ENCODE data around the gene YBX1. TPM values are rescaled to one million over a fixed set of nuclear protein-coding genes. Genes with fewer than 3 reads are reported as not detected.
"Not testable (repeated sequence)": the region's sequence is repeated elsewhere in the genome, so short reads cannot be mapped to it uniquely, and the experiment has no call there.

YBX1 gene
- polyA plus RNA-seq, 4 donors: 663 to 691 (median 683) TPM

DNA sequence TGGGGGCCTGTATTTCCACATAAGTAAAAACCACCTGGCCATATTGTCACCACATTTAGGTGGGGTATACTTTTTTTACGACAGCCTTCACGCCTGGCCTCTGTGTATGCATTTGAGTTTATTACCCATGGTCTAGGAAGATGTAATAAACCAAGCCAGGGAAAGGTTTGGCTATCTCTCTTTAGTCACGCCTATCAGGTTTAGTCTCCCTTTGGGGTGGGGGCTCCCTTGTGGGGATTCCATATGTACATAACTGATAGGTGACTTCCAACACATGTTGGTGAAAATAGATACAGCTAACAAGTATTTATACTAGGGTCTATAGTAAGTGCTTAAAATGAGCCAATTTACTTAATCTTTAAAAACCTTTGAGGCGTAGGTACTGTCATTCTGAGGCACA is 4.2 kb downstream of the YBX1 start:
- DNase-seq (ENCODE audit: low read depth in 4 of 4, low spot score in 3 of 4): no peak

DNA sequence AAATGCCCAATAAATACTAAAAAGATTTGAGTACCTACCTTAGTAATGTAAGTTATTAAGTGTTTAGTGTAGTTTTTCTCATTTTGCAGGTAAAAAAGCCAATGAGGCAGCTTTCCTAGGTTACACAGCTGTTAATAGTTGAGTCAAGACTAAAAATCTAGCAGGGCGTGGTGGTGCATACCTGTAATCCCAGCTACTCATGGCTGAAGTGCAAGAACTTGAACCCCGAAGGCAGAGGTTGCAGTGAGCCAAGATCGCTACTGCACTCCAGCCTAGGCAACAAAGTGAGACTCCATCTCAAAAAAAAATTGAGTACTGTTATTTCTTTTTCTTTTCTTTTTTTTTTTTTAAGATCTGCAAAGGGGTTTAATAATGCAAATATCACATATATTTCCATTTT is 7.7 kb downstream of the YBX1 start:
- DNase-seq (ENCODE audit: low read depth in 4 of 4, low spot score in 3 of 4): no peak

DNA sequence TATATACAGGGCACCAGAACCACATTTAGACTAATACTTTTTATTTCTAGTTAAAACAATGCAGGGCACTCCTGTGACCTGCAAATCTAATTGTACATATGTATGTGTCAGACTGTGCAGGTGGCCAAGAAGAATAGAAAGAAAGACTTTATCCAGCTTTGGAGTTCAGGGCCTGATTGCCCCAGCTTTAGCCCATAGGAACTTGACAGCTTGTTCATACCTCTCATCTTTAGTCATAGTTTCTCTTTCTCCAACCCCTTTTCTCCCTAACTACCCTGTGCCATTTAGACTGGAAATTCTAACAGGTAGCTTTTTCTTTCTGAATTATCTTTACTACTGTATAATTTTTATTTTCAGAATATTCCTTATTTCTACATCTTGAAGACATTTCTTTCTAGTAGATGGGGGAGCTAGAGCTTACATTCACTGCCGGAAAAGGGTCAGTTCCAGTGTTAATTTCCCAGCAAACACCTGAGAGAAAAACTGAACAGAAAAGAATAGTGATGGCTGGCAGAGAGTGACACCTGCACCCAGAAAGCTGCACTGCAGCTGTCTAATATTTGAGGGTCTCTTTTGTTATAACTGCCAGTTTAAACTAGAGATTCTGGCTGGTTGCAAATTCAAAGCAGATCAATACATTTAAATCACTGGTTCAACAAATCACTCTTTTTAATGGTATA is 8.4 kb downstream of the YBX1 start:
- no peak for DNase-seq (ENCODE audit: low read depth in 4 of 4, low spot score in 3 of 4)

DNA sequence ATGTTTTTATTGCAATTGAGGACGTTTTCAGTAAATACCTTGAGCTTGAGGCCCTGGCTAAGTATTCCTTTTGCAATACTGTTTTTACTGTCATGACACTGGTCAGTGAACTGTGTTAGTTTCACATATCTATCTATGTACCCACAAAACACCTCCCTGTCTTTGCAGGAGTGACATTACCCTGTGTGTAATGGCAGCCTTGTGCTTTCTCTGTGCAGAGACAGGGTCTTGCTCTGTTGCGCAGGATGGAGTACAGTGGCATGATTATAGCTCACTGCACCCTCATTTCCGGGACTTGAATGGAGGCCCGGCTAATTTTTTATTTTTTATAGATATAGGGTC is 8.9 kb downstream of the YBX1 start:
- no peak for DNase-seq (ENCODE audit: low read depth in 4 of 4, low spot score in 3 of 4)

DNA sequence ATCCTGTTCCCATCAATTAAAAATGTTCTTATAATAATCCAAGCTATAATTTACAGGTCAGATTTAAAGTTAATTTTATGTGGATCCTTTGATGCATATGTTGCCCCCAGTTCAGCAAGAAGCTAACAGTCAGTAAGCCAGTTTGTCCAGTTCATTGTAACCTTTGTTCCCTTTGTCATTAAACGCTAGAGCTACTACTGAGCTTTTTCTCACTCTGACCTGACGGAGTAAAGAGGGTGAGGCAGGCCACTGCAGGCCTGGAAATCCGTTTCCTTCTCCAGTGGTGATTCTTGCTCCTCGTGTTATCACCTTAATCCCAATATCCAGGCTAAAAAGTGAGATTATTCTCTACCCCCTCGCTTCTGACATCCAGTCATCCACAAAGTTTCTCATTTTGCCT is 10.2 kb downstream of the YBX1 start:
- no peak for DNase-seq (ENCODE audit: low read depth in 4 of 4, low spot score in 3 of 4)

DNA sequence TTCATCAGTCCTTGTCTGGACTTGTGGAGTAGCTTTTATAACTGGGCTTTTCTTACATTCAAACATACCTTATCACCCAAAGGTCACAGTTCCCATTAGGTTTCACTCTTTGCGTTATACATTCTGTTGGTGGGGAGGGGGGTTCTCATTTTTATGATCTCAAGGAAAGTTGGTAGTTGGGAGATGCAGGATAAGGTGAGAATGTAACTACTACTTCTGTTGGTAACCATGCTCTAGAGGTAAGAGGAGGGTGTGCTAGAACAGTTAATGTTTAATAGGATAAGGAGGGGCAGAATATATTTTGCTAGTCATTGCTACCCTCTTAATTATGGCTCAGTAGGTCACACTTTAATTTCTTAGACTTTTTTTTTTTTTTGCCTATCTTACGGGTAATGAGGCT is 10.7 kb downstream of the YBX1 start:
- no peak for DNase-seq (ENCODE audit: low read depth in 4 of 4, low spot score in 3 of 4)

DNA sequence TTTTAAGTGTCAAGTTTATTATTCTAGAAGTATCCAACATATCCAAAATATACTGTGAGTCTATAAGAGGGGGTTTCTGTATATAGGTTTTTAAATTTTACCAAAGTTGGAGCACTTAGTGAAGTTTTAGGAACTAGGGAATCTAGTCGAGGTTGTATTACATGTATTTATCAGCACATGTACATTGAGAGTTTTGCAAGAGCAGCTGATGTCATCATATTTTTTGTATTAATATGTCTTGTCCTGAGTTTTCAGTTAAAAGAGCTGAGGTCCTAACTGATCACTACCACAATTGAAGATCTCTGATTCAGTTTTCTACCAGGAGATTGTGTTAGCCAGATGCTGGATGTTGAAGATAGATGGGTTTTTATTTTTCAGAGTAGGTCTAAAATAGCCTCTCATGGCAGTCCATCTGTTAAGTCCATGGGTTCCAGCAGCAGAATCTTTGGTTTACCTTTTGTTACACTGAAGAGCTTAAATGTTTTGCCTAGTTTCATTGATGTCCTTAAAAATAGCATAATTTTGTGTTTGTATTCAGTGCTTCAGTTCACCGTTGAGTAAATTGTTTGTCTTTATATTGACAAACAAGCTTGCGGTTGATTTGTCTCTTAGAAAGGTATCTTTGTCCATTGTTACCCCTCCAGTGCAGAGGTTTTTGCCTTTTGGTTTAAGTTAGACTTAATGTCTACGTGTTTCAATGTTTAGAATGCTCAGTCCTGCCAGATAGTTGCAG is 16.0 kb downstream of the YBX1 start:
- no peak for DNase-seq (ENCODE audit: low read depth in 4 of 4, low spot score in 3 of 4)

DNA sequence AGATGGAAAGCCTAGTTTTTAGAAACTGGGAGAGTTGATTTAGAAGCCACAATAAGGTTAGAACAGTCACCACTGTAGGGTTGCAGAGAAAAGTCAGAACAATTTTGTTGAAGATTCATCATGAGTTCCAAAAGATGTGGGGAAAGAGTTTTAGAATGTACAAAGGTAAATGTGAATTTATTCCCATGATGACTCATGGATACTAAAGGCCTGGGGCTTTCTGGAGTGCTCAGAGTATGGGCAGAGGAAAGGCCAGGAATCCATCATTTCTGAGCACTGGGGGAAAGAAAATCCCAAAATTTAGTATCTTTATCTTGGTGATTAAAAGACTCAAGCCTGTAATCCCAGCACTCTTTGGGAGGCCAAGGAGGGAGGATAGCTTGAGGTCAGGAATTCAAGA is 17.8 kb downstream of the YBX1 start:
- DNase-seq (ENCODE audit: low read depth in 4 of 4, low spot score in 3 of 4): no peak

DNA sequence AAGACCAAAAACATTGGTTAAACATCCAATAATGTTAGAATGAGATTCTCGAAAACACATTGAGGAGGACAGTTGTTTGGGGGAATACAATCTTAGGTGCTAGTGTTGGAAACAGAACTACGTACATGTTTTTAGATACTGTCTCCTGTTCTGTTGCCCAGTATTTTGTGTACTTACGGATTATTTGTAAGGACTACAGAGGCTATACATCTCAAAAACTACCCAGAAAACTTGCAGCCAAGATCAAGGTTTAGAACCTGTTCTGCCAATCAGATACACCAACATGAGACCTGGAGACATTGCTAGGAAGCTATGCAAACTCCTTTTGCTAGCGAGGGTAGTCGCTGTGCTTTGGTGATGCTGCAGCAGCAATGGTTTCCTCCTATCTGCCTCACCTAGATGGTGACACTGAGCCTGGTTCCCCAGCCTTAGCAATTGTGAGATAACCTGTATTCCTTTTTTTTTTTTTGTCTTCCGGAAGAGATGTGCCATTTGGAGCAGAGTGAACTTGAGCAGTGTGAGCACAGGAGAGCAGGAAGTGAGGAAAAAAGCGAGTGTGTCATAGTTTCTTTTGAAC is 21.8 kb downstream of the YBX1 start:
- no peak for DNase-seq (ENCODE audit: low read depth in 4 of 4, low spot score in 3 of 4)

DNA sequence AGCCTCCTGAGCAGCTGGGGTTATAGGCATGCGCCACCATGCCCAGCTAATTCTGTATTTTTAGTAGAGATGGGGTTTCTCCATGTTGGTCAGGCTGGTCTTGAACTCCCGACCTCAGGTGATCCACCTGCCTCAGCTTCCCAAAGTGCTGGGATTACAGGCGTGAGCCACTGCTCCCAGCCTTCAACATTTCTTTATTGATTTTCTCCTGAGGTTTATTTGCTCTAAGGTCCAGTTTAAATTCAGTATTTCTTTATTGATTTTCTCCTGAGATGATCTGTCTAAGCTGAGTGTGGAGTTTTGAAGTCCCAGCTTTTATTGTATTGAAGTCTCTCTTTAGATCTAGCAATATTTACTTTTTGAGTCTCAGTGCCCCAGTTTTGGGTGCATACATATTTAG is 30.6 kb downstream of the YBX1 start:
- DNase-seq (ENCODE audit: low read depth in 4 of 4, low spot score in 3 of 4): not testable (repeated sequence)

DNA sequence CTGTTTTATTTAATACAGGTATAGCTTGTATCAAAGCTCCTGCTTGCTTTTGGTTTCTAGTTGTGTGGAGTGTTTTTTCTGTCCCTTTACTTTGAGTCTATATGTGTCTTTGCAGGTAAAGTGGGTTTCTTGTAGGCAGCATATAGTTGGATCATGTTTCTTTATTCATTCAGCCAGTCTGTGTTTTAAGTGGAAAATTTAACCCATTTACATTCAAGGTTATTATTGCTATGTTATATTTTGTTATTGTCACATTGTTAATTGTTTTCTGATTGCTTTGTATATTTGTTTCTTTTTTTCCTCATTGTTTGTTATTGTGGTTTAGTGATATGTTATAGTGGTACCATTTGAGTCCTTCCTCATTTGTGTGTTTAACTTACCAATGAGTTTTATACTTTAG is 31.1 kb downstream of the YBX1 start:
- DNase-seq (ENCODE audit: low read depth in 4 of 4, low spot score in 3 of 4): no peak

DNA sequence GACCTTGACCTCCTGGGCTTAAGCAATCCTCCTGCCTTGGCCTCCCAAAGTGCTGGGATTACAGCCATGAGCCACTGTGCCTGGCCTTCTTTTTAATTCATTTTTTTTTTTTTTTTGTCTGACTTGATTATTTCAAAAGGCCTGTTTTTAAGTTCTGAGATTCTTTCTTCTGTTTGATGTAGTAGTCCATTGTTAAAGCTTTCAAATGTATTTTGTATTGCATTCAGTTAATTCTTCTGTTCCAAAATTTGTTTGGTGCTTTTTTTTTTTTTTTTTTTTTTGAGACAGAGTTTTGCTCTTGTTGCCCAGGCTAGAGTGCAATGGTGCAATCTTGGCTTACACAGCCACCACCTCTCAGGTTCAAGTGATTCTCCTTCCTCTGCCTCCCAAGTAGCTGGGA is 32.2 kb downstream of the YBX1 start:
- DNase-seq (ENCODE audit: low read depth in 4 of 4, low spot score in 3 of 4): not testable (repeated sequence)

DNA sequence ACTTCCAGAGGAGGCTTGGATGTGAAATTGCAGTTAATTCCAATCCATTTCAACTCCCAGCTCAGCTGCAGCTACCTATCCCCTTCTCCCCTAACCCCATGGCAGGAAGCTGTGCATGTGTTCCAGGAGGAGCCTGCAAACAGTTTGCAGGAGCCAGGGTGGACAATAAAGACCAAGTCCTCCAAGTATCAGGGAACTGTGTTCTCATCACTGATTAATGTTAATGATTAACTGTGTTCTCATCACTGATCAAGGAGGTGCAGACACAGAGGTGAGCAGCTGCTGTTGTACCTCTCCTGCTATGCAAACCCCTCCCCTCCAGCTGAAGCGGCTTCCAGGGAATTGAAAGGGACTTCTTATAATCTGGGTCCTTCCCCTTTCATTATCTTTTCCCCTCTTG is 38.6 kb downstream of the YBX1 start:
- DNase-seq (ENCODE audit: low read depth in 4 of 4, low spot score in 3 of 4): no peak

DNA sequence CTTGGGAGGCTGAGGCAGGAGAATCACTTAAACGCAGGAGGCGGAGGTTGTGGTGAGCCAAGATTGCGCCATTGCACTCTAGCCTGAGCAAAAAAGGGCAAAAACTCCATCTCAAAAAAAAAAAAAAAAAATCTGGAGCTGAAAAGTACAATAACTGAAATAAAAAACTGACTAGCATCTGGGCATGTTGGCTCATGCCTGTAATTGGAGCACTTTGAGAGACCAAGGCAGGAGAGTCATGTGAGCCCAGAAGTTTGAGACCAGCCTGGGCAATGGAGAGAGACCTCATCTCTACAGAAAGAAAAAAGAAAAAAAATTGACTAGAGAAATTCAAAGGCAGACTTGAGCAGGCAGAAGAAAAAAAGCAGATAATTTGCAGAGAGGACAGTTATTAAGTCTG is 39.7 kb downstream of the YBX1 start:
- no peak for DNase-seq (ENCODE audit: low read depth in 4 of 4, low spot score in 3 of 4)

DNA sequence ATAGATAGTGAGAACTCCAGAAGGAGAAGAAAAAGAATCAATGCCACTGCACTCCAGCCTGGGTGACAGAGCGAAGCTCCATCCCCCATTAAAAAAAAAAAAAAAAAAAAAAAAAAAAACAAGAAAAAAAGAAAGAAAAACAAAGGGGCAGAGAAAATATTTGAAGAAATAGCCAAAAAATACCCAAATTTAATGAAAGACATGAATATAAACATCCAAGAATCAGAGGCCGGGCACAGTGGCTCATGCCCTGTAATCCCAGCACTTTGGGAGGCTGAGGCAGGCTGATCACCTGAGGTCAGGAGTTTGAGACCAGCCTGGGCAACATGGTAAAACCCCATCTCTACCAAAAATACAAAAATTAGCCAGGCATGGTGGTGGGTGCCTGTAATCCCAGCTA is 40.2 kb downstream of the YBX1 start:
- not testable (repeated sequence) for DNase-seq (ENCODE audit: low read depth in 4 of 4, low spot score in 3 of 4)

DNA sequence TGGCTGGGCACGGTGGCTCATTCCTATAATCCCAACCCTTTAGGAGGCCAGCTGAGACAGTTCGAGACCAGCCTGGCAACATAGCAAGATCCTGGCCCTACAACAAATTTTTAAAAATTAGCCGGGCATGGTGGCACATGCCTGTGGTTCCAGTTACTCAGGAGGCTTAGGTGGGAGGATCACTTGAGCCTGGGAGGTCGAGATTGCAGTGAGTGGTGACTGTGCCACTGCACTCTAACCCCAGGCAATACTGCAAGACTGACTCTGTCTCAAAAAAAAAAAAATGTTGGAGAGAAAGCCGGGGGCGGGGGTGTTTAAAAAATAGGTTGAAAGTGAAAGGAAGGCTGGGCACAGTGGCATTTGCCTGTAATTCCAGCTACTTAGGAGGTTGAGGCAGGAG is 41.3 kb downstream of the YBX1 start:
- no peak for DNase-seq (ENCODE audit: low read depth in 4 of 4, low spot score in 3 of 4)

DNA sequence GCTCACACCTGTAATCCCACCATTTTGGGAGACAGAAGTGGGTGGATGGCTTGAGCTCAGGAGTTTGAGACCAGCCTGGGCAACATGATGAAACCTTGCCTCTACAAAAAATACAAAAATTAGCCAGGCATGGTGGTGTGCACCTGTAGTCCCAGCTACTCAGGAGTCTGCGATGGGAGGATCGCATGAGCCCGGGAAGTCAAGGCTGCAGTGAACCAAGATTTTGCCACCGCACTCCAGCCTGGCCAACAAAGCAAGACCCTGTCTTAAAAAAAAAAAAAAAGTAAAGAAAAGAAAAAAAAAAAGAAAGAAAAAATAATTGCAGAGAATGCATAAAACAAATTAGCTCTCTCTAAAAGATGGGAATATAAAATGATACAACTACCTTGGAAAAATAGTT is 43.6 kb downstream of the YBX1 start:
- DNase-seq (ENCODE audit: low read depth in 4 of 4, low spot score in 3 of 4): not testable (repeated sequence)

DNA sequence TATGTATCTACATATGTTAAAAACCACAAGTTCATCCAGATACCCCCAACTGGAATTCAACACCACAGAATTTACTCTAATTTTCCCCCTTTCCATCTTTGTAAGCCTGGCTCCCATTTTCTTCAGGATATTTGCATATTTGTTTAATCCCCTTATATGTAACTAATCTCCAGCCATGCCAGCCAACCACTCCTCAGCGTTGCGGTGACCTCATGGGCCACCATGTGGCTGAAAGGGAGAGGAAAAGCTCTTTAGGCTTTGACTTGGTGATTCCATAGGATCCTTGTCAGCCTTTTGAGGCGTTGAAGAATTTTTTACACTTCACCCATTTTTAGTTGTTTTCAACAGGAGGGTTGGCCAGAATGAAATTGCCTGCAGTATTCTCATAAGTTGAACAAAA is 47.8 kb downstream of the YBX1 start:
- DNase-seq (ENCODE audit: low read depth in 4 of 4, low spot score in 3 of 4): no peak

DNA sequence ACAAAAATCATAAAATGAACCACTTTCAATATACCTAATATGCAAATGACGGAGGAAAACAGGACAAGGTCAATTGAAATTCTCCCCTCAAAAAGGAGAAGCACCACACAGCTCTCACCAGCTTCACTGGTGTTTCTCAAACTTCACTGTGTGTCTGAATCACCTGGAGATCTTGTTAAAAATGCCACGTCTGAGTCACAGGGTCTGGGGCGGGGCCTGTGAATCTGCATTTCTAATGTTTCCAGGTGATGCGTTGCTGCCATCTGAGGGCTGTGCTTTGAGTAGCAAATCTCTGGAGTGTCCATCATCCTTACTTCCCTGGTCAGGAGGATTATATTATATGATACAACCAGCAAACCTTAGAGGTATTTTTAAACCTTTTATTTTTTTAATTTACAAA is 48.8 kb downstream of the YBX1 start:
- DNase-seq (ENCODE audit: low read depth in 4 of 4, low spot score in 3 of 4): no peak

DNA sequence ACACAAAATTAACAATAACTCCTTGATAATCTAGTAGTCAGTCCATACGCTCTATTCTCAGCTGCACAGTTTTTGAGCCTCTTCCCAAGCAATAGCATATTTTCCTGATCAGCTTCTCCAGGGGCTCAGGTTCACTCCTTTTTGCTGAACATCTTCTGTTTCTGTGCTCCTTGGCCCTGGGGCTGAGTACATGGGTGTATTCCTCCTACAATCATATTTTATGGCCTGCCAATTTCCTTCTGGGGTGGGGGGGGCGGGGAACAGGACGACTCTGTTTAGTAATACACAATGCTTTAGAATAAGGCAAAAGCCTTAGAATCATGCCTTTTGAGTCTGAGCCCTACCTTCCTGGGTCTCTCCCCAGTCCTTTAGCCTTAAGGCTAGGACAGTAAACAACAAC is 49.4 kb downstream of the YBX1 start:
- no peak for DNase-seq (ENCODE audit: low read depth in 4 of 4, low spot score in 3 of 4)

DNA sequence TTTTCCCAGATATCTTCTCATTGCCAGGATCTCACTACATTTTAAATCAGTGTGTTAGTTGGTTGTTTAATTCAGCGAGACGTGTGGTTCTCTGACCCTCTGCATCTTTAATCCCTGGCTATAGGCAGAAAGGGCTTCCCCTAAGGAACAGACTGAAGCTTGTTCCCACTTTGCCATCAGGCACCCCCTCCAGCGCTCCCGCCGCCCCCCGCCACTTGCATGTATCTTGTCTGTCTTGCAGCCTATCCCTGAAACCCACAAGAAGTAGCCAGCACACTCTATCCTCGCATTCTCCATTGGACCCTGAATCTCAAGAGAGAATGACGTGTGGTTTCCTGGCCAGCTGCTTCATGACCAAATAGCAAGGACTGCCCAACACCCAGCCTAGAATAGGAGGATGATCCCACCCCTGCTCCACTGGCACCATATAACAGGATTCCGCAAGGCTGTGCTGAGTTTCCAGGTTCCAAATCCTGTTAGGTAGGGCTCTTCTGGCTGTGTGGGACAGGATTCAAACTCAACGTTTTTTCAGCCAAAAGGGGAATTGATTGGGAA is 50.0 kb downstream of the YBX1 start:
- DNase-seq (ENCODE audit: low read depth in 4 of 4, low spot score in 3 of 4): no peak
